ENCODE measurements around the gene PTPRD.

GRCh38 chr9:8961186-8961851, 1651.5 kb downstream of the PTPRD start:
- TF ChIP-seq CTCF (conservative IDR thresholded peaks at IDR 0.05 in 1 of 2, IDR thresholded peaks at IDR 0.05 in 1 of 2; ENCODE audit: extremely low read depth in 1 of 2, insufficient read depth in 1 of 2, low read depth in 1 of 2, low read length in 2 of 2) (no peak), EZH2 (IDR thresholded peaks at IDR 0.05; ENCODE audit: borderline replicate concordance, low read length) (no peak)
